Measurements from ENCODE around the gene GRN.
"Not testable (repeated sequence)": the region's sequence is repeated elsewhere in the genome, so short reads cannot be mapped to it uniquely, and the experiment has no call there.

The GRN gene

DNA sequence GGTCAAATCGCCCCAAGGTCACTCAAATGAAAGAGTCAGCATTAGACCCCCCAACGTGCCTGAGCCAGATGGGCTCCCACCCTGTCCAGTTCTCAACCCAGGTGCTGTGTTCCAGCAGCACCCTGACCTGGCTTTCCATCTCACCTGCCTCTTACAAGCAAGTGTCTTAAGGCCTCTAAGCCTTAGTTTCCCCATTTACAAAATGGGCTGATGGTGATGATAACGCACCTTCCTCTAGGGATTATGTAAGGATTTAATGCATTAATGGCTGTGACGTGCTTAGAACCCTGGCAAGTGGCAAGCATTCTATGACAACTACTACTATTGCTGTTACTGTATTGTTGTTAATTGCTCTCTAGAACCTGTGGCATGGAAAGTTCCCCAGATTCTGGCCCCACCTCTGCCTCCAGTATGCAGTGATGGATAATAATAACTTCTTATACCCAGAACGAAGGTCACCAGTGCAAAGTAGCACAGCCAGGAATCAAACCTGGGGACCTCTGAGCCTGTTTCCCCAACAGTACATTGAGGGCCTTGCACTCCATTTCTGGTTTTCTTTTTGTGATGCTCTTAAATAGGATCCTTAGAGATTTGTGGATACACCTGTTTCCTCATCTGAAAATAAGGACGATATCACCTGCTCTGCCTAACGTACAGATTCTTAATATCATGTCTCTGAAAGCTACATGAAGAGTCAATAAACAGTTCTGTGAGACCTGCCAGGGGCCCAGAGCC is 17.2 kb upstream of the GRN start:
- TF ChIP-seq, protein P1, sequence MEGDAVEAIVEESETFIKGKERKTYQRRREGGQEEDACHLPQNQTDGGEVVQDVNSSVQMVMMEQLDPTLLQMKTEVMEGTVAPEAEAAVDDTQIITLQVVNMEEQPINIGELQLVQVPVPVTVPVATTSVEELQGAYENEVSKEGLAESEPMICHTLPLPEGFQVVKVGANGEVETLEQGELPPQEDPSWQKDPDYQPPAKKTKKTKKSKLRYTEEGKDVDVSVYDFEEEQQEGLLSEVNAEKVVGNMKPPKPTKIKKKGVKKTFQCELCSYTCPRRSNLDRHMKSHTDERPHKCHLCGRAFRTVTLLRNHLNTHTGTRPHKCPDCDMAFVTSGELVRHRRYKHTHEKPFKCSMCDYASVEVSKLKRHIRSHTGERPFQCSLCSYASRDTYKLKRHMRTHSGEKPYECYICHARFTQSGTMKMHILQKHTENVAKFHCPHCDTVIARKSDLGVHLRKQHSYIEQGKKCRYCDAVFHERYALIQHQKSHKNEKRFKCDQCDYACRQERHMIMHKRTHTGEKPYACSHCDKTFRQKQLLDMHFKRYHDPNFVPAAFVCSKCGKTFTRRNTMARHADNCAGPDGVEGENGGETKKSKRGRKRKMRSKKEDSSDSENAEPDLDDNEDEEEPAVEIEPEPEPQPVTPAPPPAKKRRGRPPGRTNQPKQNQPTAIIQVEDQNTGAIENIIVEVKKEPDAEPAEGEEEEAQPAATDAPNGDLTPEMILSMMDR (conservative IDR thresholded peaks at IDR 0.05; ENCODE audit: low read depth, low read length) = no peak
- DNase-seq (ENCODE audit: low read depth) = no peak

DNA sequence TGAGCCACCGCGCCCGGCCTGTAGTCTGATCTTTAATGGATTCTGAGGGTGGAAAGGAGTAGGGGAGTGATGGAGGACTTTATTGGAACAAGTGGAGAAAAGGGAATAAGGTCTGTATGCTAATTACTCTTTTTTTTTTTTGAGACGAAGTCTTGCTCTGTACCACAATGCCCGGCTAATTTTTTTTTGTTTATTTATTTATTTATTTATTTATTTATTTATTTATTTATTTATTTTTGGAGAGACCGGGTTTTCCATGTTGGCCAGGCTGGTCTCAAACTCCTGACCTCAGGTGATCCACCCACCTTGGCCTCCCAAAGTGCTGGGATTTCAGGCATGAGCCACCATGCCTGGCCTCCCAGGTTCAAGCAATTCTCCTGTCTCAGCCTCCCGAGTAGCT is 15.6 kb upstream of the GRN start:
- H3K4me3 ChIP-seq (ENCODE audit: low read depth, low read length); DNase-seq (ENCODE audit: low read depth): not testable (repeated sequence)

More for the DNA sequence above, 17.2 kb upstream of the GRN start:
- no peak overlapping the region for H3K4me3 ChIP-seq (ENCODE audit: low read depth, low read length)

DNA sequence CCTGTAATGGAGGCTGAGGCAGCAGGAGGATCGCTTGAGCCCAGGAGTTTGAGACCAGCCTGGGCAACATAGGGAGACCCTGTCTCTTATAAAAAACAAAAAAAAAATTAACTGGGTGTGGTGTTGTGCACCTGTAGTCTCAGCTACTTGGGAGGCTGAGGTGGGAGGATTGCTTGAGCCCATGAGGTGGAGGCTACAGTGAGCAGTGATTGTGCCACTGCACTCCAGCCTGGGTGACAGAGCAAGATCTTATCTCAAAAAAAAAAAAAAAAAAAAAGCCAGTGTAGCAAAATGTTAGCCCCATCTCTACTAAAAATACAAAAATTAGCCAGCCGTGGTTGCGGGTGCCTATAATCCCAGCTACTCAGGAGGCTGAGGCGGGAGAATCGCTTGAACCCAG is 14.8 kb upstream of the GRN start:
- not testable (repeated sequence) for H3K4me3 ChIP-seq (ENCODE audit: low read depth, low read length); DNase-seq (ENCODE audit: low read depth)

DNA sequence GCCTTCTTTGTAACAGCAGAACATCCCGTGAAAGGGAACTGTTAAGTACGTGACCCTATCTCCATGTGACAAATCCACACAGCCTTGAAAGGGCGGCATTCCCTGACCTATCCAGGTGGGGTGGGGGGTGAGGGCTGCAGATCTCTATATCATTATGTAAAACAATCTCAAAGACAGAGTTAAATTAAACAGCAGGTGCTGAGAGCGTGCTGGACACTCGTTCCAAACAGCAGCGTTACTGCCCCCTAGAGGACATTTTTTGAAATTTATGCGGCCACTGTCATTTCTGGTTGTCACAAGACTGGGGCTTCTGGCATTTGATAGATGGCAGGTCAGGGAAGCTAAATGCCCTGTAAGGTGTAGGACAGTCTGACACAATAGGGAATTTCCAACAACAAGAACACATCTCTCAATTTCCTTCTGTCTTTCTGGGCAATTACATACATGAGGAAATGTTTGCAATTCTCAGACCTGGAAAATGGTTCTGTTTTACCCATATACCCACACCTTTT is 13.8 kb upstream of the GRN start:
- TF ChIP-seq, protein P1 (conservative IDR thresholded peaks at IDR 0.05; ENCODE audit: low read depth, low read length) = peak; percentile 83
- H3K4me3 ChIP-seq (ENCODE audit: low read depth, low read length) = no peak overlapping the region
- DNase-seq (ENCODE audit: low read depth) = peak; percentile 80

DNA sequence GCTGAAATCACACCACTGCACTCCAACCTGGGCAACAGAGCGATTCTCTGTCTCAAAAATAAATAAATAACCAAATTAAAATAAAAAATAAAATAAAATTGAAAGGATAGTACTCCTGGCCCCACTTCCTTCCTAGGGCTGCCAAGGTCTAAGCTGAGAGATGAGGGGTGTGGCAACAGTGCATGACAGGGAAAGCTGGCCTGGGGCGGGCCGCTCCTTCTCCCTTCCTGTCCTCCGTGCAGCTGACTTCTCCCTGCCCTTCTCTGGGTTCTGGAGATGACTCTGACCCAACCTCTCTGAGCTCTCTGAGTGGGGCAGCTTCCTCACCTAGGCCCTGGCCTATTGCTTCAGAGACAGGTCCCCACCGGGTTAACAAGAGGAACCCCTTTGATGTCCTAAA is 11.7 kb upstream of the GRN start:
- TF ChIP-seq, protein P1 (conservative IDR thresholded peaks at IDR 0.05; ENCODE audit: low read depth, low read length) = no peak
- no peak overlapping the region for H3K4me3 ChIP-seq (ENCODE audit: low read depth, low read length)
- no peak for DNase-seq (ENCODE audit: low read depth)

DNA sequence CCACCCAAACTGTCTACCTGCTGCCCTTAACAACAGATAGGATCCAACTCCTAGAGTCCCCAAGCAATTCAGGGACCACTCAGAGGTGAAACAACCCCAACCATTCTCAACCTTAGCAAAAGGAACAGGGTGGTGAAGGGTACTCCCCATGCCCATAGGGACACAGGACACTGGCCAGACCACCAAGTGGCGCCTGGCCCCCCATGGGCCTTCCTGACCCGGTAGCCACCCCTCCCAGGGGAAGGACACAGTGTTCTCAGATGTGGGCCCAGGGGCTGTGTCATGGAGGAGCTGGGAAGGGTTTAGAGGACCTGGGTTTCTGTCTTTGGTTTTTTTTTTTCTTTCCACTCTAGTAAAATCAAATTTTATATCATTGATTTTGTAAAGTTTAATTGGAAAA is 10.8 kb upstream of the GRN start:
- H3K4me3 ChIP-seq (ENCODE audit: low read depth, low read length) = no peak overlapping the region
- TF ChIP-seq, protein P1 (conservative IDR thresholded peaks at IDR 0.05; ENCODE audit: low read depth, low read length) = no peak
- DNase-seq (ENCODE audit: low read depth) = no peak

DNA sequence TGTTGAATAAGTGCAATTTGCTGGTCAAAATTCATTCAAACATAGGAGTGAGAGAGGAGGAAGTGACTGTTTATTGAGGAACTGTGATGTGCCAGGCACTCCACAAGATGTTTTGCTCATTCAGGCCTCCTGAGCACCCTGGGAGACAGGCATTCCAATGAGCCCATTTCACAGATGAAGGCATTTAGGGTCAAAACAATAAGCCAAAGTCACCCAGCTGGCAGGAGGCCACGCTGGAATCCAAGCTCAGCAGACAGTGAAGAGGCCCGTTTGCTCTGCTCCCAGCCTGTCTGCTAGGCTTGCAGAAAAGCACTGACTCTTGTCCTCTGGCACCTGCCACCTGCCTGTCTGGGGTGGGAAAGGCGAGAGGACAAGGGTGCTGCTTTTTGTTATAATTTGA is 10.4 kb upstream of the GRN start:
- TF ChIP-seq, protein P1 (conservative IDR thresholded peaks at IDR 0.05; ENCODE audit: low read depth, low read length) = no peak
- DNase-seq (ENCODE audit: low read depth) = peak; percentile 44
- no peak overlapping the region for H3K4me3 ChIP-seq (ENCODE audit: low read depth, low read length)

DNA sequence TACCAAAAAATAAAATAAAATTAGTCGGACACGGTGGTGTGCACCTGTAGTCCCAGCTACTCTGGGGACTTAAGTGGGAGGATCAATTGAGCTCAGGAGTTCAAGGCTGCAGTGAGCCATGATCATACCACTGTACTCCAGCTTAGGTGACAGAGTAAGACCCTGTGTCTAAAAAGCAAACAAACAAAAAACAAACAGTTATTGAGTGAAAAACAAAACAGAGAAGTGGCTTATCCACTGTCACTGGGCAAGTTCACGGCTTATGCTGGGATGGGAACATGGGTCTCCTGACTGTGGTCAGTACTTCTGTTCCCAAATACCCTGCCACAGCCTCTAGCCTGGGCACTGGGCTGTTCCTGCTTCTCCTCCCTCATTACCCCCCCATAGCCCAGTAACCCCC is 9.5 kb upstream of the GRN start:
- TF ChIP-seq, protein P1 (conservative IDR thresholded peaks at IDR 0.05; ENCODE audit: low read depth, low read length) = no peak
- DNase-seq (ENCODE audit: low read depth) = no peak
- no peak overlapping the region for H3K4me3 ChIP-seq (ENCODE audit: low read depth, low read length)

All from choroid plexus epithelial cell (primary cell).